Neural crest cell (in vitro differentiated cells): ENCODE measurements around the gene WAS. TPM values are rescaled to one million over a fixed set of nuclear protein-coding genes. Genes with fewer than 3 reads are reported as not detected.

Experiments
- DNase-seq: peaks from one replicate; pipeline ENCODE4 v3.0.0; 2021; ENCODE audit warnings: low read depth, mixed read lengths, low spot score
- H3K27ac Mint-ChIP-seq: one replicate; pipeline ENCODE4 v1.8.0; 2021; ENCODE audit warnings: mild to moderate bottlenecking, mixed read lengths; ENCODE audit not compliant: unreplicated experiment
- H3K27me3 Mint-ChIP-seq: 2 replicates; pipeline ENCODE4 v1.8.0; 2021; ENCODE audit warnings: low read depth, mild to moderate bottlenecking, mixed read lengths
- H3K36me3 Mint-ChIP-seq: 2 replicates; pipeline ENCODE4 v1.8.0; 2021; ENCODE audit warnings: low read depth, mild to moderate bottlenecking, mixed read lengths
- H3K4me1 Mint-ChIP-seq: 2 replicates; pipeline ENCODE4 v1.8.0; 2021; ENCODE audit warnings: mixed read lengths
- H3K4me3 Mint-ChIP-seq: one replicate; pipeline ENCODE4 v1.8.0; 2021; ENCODE audit warnings: mild to moderate bottlenecking, mixed read lengths
- H3K9me3 Mint-ChIP-seq: 2 replicates; pipeline ENCODE4 v1.8.0; 2021; ENCODE audit warnings: mixed read lengths
- total RNA-seq: library from RNA; stranded (reverse); gene quantifications from 2 replicates; pipeline ENCODE4 v1.2.1, GENCODE V29; 2021
- TF ChIP-seq, protein P1 (sequence below): fragments of 200-600 bp; sonication (generic); conservative IDR thresholded peaks from 2 replicates; pipeline ENCODE4 v1.5.0; 2021; ENCODE audit warnings: antibody characterized with exemption, mild to moderate bottlenecking

The WAS gene
- total RNA-seq, 1 donor from 2014 or later: 0.70 TPM

DNA sequence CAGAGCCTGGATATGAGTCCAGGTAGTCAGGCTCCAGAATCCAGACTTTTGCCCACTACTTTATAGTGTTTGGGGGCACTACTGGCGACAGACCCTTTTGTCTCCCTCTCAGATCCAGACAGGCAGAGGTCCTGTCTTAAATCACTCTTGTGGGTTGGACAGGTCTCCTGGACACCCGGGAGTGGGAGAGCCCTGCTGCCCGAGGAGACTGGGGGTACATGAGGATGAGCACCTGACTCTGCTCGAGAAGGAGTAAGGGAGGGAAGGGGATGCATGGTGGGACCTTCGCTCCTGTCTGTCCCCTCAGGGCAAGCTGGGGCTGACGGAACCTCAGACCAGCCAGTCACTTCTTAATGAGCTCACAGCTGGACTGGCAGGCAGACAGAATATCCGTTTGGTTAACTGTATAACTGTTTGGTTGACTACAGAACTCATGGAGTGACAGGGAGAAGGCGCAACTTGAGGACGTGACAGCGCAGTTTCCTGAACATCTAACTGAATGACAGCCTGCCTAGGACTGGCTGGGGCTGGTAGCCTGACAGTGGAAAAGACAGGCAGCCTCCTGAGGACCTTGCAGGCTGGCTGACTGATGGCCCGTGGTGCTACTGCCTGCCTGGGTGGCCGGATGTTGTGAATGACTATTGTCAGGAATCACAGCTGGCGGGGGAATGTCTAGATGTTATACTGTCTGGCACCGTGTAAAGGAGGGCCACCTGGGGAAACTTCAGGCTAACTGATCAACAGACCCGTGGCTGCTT lies 11.4 kb downstream of the WAS start:
- no peak overlapping the region for H3K27ac Mint-ChIP-seq
- TF ChIP-seq, protein P1, sequence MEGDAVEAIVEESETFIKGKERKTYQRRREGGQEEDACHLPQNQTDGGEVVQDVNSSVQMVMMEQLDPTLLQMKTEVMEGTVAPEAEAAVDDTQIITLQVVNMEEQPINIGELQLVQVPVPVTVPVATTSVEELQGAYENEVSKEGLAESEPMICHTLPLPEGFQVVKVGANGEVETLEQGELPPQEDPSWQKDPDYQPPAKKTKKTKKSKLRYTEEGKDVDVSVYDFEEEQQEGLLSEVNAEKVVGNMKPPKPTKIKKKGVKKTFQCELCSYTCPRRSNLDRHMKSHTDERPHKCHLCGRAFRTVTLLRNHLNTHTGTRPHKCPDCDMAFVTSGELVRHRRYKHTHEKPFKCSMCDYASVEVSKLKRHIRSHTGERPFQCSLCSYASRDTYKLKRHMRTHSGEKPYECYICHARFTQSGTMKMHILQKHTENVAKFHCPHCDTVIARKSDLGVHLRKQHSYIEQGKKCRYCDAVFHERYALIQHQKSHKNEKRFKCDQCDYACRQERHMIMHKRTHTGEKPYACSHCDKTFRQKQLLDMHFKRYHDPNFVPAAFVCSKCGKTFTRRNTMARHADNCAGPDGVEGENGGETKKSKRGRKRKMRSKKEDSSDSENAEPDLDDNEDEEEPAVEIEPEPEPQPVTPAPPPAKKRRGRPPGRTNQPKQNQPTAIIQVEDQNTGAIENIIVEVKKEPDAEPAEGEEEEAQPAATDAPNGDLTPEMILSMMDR: no peak
- no peak for DNase-seq
- no peaks in the 10 kb centered on the region for H3K9me3 Mint-ChIP-seq
- peaks cover 8% of the 10 kb centered on the region for H3K36me3 Mint-ChIP-seq
- peaks cover 6% of the 10 kb centered on the region for H3K27me3 Mint-ChIP-seq
- peaks cover 34% of the 10 kb centered on the region for H3K4me1 Mint-ChIP-seq
- peak overlapping the region; percentile 57 for H3K4me3 Mint-ChIP-seq

DNA sequence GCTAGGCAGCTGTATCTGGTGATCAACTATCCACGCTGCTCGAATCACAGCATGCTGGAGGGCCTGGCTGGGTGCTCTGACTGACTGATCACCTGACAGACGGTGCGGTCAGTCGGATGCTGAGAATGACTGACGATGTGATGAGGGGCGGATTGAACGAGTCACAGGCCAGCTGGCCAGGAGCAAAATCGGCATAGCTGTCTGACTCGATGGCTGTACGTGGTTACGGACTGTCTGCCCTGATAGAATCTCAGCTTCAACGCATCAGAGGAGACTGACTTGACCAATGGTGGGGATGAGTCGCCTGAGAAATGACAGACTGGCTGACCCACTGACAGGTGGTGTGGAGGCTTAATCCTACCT lies 11.9 kb downstream of the WAS start:
- peaks cover 34% of the 10 kb centered on the region for H3K4me1 Mint-ChIP-seq
- no peaks in the 10 kb centered on the region for H3K9me3 Mint-ChIP-seq
- H3K27me3 Mint-ChIP-seq: peaks cover 6% of the 10 kb centered on the region
- peak overlapping the region; percentile 89 for H3K4me3 Mint-ChIP-seq
- peak overlapping the region; percentile 90 for H3K27ac Mint-ChIP-seq
- no peak for DNase-seq
- peaks cover 8% of the 10 kb centered on the region for H3K36me3 Mint-ChIP-seq
- TF ChIP-seq, protein P1: no peak

DNA sequence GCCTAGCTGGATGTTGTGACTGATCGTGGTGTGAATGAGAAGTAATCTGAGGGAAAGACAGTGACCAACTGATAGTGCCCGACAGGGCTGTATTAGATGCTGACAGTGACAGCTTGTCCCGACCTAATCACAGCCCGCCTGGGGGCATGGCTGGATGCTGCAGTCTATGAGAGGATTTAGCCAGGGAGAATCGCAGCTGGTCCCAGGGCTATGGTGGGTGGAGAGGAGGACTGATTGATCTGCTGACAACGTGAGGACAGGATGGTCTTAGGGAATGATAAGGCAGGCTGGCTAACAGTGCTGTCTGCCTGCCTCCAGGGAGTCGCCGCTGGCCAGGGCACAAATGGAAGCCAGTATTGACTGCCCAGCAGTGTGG lies 12.3 kb downstream of the WAS start:
- Mint-ChIP-seq H3K27me3 (peaks cover 6% of the 10 kb centered on the region), H3K27ac (peak overlapping the region; percentile 90), H3K36me3 (peaks cover 8% of the 10 kb centered on the region), H3K4me3 (peak overlapping the region; percentile 89), H3K4me1 (peaks cover 34% of the 10 kb centered on the region), H3K9me3 (no peaks in the 10 kb centered on the region)
- TF ChIP-seq, protein P1: no peak
- no peak for DNase-seq

DNA sequence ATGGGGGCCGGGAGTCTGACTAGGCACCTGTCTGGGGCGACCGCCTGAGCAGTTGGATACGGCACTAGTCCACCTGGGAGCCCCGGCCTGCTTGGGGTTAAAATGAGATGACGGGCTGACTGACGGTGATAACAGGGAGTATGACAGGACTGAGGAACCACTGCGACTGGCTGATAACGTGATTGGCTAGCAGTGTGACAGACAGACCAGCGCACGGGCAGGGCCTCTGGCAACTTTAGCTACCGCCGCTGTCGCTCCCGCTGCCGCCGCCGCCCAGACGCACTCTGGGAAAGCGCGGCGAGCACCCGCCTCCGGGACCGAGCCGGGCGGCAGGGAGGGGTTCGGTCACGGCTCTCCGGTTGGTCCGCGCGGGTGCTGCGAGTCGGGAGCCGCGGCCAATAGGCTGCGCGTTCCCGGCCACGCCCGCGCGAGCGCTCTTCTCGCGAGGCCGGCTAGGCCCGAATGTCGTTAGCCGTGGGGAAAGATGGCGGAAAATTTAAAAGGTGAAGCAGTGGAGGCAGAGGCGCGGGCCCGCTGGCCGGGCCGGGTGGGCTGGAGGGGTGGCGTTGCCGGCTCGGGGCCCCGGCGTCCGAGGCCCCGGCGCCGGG lies 12.8 kb downstream of the WAS start, which contains the start of gene SUV39H1:
Gene SUV39H1 (plus strand): TSS at position 434 of the 608 bp plus-strand sequence. CDS start 51 bp downstream, at position 485.
- Mint-ChIP-seq H3K9me3 (no peaks in the 10 kb centered on the region), H3K4me1 (peaks cover 34% of the 10 kb centered on the region), H3K4me3 (peak within 1 kb of the TSS; percentile 92), H3K27ac (peak within 1 kb of the TSS; percentile 97), H3K36me3 (peaks cover 8% of the 10 kb centered on the region), H3K27me3 (peaks cover 6% of the 10 kb centered on the region)
- peak; percentile 63 for DNase-seq
- TF ChIP-seq, protein P1: no peak

DNA sequence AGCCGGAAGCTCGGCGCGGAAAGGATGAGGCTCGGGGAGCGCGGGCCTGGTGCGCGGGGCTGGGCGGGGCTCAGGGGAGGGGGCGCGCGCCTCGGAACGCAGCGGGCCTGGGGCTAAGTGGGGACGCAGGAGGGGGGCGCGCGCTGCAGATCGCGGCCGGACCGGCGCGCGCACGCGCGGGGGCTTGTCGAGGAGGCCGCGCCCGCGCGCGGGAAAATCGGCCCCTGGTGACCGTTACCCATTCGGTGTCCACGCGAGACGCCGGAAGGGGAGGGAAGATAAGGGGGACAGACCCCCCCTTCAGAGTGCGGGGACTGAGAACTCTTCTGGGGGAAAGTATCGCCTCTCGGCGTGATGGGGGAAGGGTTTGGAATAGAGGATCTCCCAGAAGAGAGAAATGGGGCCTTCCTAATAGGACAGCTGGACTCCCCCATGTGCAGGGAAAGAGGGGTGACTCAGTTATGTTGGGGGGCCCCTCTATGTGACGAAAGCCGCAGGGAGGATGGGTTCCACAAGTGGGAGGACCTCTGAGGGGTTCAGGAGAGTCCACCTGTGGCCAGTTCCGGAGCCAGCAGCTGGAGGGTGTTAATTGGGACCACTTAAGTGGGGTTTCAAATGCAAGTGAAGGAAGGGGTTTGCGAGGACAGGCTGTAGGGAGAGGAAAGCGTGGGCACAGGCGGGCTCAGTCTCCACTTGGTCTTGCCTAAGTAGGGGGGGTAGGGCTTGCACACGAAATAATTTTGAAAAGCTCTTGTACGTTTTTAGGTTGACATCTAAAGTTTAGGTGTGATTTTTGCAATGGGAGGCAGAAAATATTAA lies 13.5 kb downstream of the WAS start:
- Mint-ChIP-seq H3K27me3 (peaks cover 3% of the 10 kb centered on the region), H3K27ac (peak overlapping the region; percentile 75)
- peak; percentile 38 for DNase-seq

More for the DNA sequence above, 13.5 kb downstream of the WAS start:
- Mint-ChIP-seq H3K4me1 (peaks cover 34% of the 10 kb centered on the region), H3K4me3 (peak overlapping the region; percentile 92), H3K36me3 (peaks cover 8% of the 10 kb centered on the region), H3K9me3 (no peaks in the 10 kb centered on the region)
- TF ChIP-seq, protein P1: no peak
